Mucosa of descending colon (tissue), 3 donors: ENCODE data around the gene FERMT2. TPM values are rescaled to one million over a fixed set of nuclear protein-coding genes. Genes with fewer than 3 reads are reported as not detected.

Source experiments
- ATAC-seq: fragments of 200-7000 bp; cut with Tn5 transposase; one replicate; pipeline ENCODE4 v1.9.1; 2020; ENCODE audit warnings: mild to moderate bottlenecking, moderate library complexity
- DNase-seq, 3 donors: peaks; one replicate each; pipeline ENCODE4 v3.0.0-alpha.2; 2020
- H3K36me3 ChIP-seq: fragments of 200-600 bp; one replicate; pipeline ENCODE4 v1.8.0; 2021; ENCODE audit warnings: low read depth, mild to moderate bottlenecking
- H3K4me1 ChIP-seq: fragments of 200-600 bp; one replicate; pipeline ENCODE4 v1.8.0; 2021; ENCODE audit warnings: low read depth, mild to moderate bottlenecking
- H3K4me3 ChIP-seq: fragments of 200-600 bp; one replicate; pipeline ENCODE4 v1.8.0; 2021; ENCODE audit warnings: mild to moderate bottlenecking
- H3K9me3 ChIP-seq: fragments of 200-600 bp; one replicate; pipeline ENCODE4 v1.8.0; 2021; ENCODE audit warnings: mild to moderate bottlenecking
- intact Hi-C, 2 donors: fragments of 100-400 bp; cut with DNase I in 1 of 2; cut with micrococcal nuclease in 1 of 2; formaldehyde crosslinking; loops; one replicate each; pipeline versions ENCODE4 v1.11.0 to v1.11.1; 2022; cut with DNase I, micrococcal nuclease
- total RNA-seq, 3 donors: library from RNA; stranded (reverse); fragmentation: NEBNext Ultra II Directional in 2 of 3; extraction: Animal tissue kit (Norgen Biotek cat#: 25700) in 2 of 3; gene quantifications; one replicate each; pipeline versions ENCODE4 v1.2.1 to v1.2.4, GENCODE V29; 2021 to 2023
- TF ChIP-seq, protein P1 (sequence below): fragments of 200-600 bp; IDR thresholded peaks from one replicate; pipeline ENCODE4 v1.8.0; 2022; ENCODE audit warnings: antibody characterized with exemption, mild to moderate bottlenecking
- donor health status: DM: no; HTN: no; CAD: no; lungs with moderate emphysema.
- donor health status: DM: no; HTN: no; CAD: no.
- donor health status: DM: no; HTN: yes; CAD: no.

The FERMT2 gene
- total RNA-seq, 3 donors from 2014 or later = 6.9 to 228 (median 22.9) TPM

DNA sequence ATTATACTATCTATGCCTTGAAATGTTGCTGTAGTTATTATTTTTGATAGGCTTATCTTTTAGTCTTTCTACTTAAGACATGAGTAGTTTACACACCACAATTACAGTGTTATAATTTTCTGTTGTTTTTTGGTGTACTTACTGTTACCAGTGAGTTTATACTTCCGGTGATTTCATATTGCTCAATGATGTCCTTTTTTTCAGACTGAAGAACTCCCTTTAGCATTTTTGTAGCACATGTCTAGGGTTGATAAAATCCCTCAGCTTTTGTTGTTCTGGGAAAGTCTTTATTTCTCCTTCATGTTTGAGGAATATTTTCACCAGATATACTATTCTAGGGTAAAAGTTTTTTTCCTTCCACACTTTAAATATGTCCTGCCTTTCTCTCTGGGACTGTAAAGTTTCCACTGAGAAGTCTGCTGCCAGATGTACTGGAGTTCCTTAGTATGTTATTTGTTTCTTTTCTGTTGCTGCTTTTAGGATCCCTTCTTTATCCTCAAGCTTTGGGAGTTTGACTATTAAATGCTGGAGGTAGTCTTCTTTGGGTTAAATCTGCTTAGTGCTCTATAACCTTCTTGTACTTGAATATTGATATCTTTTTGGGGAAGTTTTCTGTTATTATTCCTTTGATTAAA lies 41.5 kb upstream of the FERMT2 start:
- TF ChIP-seq, protein P1, sequence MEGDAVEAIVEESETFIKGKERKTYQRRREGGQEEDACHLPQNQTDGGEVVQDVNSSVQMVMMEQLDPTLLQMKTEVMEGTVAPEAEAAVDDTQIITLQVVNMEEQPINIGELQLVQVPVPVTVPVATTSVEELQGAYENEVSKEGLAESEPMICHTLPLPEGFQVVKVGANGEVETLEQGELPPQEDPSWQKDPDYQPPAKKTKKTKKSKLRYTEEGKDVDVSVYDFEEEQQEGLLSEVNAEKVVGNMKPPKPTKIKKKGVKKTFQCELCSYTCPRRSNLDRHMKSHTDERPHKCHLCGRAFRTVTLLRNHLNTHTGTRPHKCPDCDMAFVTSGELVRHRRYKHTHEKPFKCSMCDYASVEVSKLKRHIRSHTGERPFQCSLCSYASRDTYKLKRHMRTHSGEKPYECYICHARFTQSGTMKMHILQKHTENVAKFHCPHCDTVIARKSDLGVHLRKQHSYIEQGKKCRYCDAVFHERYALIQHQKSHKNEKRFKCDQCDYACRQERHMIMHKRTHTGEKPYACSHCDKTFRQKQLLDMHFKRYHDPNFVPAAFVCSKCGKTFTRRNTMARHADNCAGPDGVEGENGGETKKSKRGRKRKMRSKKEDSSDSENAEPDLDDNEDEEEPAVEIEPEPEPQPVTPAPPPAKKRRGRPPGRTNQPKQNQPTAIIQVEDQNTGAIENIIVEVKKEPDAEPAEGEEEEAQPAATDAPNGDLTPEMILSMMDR = no peak
- H3K9me3 ChIP-seq = no peaks in the 10 kb centered on the region
- DNase-seq = no peak
- intact Hi-C loops = no loop called here
- H3K36me3 ChIP-seq = no peaks in the 10 kb centered on the region
- no peaks in the 10 kb centered on the region for H3K4me1 ChIP-seq
- H3K4me3 ChIP-seq = no peak overlapping the region
- ATAC-seq = no peak

DNA sequence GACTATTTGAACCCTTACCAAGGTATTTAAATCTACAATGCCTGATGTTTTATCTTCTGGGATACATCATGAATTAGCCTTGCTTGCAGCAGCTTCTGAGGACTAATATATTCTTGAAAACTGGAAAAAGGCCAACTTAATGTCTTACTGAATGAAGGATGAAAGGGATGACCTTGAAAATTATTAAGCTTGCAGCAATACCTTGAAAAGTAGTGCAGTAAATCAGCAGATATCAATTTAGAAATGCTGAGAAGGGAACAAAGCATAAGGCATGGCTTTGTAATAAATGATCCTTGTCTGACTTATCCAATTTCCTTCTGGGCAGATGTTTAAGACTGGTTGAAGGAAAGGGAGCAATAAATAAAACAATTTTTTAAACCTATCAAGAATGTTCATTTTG lies 37.3 kb upstream of the FERMT2 start:
- intact Hi-C loops = no loop called here
- DNase-seq (no peak), ATAC-seq (no peak)
- Histone ChIP-seq H3K4me1 (no peaks in the 10 kb centered on the region), H3K9me3 (no peaks in the 10 kb centered on the region), H3K4me3 (no peak overlapping the region), H3K36me3 (no peaks in the 10 kb centered on the region)
- TF ChIP-seq, protein P1 = no peak

DNA sequence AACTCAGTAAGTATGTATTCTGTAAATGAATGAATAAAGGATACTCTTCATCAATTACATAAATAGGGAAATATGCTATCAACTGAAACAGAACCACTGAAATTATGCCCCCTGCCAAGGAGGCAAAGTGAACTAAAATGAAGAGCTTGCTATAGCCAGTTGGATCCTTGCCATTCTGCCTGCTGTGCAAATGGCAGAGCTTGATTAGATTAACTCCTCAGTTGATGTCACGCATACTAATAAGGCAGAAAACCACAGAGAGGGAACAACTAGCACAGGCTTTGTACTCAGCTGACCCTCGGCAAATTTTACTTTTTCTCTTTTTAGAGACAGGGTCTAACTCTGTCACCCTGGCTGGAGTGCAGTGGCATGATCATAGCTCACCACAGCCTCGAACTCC lies 36.7 kb upstream of the FERMT2 start:
- intact Hi-C loops = no loop called here
- Histone ChIP-seq H3K36me3 (no peaks in the 10 kb centered on the region), H3K4me3 (no peak overlapping the region), H3K9me3 (no peaks in the 10 kb centered on the region), H3K4me1 (no peaks in the 10 kb centered on the region)
- DNase-seq (no peak), ATAC-seq (no peak)
- TF ChIP-seq, protein P1 = no peak

DNA sequence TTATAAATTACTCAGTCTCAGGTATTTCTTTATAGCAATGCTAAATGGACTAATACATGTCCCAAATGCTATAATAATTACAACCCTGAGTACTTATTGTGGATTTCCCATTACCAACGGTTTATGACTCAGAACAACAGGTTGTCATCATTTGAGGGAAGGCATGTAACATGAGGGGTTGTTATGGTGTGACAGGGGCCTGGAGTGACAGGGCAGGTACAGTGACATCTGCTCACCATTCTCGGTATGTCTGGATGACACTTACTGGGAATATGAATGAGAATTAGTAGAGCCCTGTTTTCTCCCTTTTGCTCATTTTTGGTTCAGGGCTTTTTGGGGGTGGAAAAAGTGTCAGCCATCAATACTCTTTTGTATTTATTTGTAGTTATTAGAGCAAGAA lies 36.2 kb upstream of the FERMT2 start:
- Histone ChIP-seq H3K9me3 (no peaks in the 10 kb centered on the region), H3K36me3 (no peaks in the 10 kb centered on the region), H3K4me1 (no peaks in the 10 kb centered on the region), H3K4me3 (no peak overlapping the region)
- TF ChIP-seq, protein P1 = no peak
- ATAC-seq (no peak), DNase-seq (no peak)
- intact Hi-C loops = no loop called here

DNA sequence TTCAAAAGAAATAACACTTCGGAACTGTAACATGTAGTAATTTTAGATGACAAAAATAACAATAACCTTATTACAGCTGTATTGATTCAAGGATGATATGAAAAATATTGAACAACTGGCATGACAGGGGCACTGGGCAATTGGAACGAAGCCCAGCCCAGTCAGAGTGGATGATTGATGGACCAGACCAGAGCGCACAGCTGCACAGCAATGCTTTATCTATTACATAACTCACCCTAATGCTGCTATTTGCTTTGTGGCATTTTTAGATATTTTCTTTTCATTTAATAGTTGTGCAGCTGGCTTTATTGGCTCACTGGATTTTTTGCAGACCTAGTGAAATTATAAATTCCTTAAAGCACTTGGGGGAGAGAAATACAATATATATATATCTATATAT lies 26.9 kb upstream of the FERMT2 start:
- no peaks in the 10 kb centered on the region for H3K36me3 ChIP-seq
- TF ChIP-seq, protein P1 = no peak
- DNase-seq (no peak), ATAC-seq (no peak)
- intact Hi-C loops = no loop called here
- no peaks in the 10 kb centered on the region for H3K9me3 ChIP-seq
- H3K4me3 ChIP-seq = no peak overlapping the region
- no peaks in the 10 kb centered on the region for H3K4me1 ChIP-seq

DNA sequence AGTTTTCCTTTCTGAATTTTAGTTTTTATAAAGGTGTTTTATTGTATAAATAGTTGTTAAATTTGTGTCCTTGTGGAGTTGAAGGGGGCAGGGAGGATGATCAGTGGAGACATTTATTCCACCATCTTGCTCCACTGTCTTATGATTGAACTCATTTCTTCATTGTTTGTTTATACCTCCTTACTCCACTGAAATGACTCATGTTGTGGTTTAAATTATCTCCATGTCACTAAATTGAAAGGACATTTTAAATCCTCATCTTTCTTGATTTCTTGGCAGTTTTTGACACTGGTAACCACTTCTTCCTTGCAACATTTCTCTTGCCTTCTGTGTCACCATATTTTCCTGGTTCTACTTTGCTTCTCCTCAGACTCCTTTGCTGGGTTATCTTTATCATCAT lies 23.6 kb upstream of the FERMT2 start:
- TF ChIP-seq, protein P1 = no peak
- H3K9me3 ChIP-seq = no peaks in the 10 kb centered on the region
- no peaks in the 10 kb centered on the region for H3K36me3 ChIP-seq
- no peak overlapping the region for H3K4me3 ChIP-seq
- H3K4me1 ChIP-seq = no peaks in the 10 kb centered on the region
- DNase-seq (no peak), ATAC-seq (no peak)
- intact Hi-C loops = no loop called here
